Stimulated activated naive CD8-positive, alpha-beta T cell treated with anti-CD3 and anti-CD28 coated beads, Interleukin-15, Interleukin-2, amounts not matched to agents 100 ng/mL and 50 ng/mL, for 24 hours (primary cell): Measurements from ENCODE around the gene CCDC38.
"Not testable (repeated sequence)": the region's sequence is repeated elsewhere in the genome, so short reads cannot be mapped to it uniquely, and the experiment has no call there.

Experiments
- H3K27ac Mint-ChIP-seq: one replicate; pipeline ENCODE4 v1.8.0; 2021; ENCODE audit warnings: mild to moderate bottlenecking, mixed read lengths
- H3K27me3 Mint-ChIP-seq: one replicate; pipeline ENCODE4 v1.8.0; 2021; ENCODE audit warnings: mixed read lengths
- H3K36me3 Mint-ChIP-seq: one replicate; pipeline ENCODE4 v1.8.0; 2021; ENCODE audit warnings: low read depth, mixed read lengths
- H3K4me1 Mint-ChIP-seq: one replicate; pipeline ENCODE4 v1.8.0; 2021; ENCODE audit warnings: low read depth, mixed read lengths
- H3K4me3 Mint-ChIP-seq: one replicate; pipeline ENCODE4 v1.8.0; 2021; ENCODE audit warnings: mild to moderate bottlenecking, mixed read lengths
- H3K9me3 Mint-ChIP-seq: one replicate; pipeline ENCODE4 v1.8.0; 2021; ENCODE audit warnings: mixed read lengths

Gene CCDC38

DNA sequence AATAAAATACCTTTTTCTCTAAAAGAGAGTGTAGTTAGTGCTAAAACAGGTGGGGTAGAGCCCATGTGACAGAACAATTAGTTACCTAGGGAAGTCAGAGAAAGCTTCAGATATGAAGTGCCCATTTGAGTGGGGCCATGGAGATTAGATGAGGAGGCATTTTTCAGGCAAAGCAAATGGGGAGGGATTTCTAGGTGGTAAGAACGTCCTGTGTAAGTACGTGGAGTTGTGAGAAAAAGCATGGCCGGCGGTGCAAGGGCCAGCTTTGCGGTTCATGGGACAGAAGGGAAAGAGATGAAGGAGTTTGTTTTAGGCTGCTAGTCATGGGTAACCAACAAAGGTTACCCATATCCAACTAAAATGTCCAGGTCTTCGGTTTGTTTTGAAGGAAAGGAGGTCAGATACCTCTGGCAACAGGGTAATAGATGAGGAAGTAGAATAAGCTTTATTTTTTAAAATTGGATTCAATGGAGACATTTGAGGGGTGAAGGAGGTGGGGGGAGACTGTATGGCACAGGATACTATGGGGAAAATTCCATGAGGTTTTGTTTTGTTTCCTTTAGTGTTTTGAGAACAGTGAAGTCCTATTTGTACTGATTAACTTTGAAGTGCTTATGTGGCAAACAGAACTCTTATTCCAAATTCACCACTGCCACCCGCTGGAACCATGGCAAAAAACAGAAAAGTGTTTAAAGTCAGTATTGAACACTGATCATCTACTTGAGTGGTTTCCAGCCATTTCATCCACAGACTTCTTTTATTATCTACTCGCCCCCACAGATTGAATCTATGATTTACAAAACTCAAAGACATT, 93.6 kb downstream of the CCDC38 start:
- Mint-ChIP-seq H3K4me1 (no peaks in the 10 kb centered on the region), H3K36me3 (no peaks in the 10 kb centered on the region), H3K27me3 (peaks cover 13% of the 10 kb centered on the region), H3K4me3 (no peak overlapping the region), H3K9me3 (no peaks in the 10 kb centered on the region), H3K27ac (no peak overlapping the region)

DNA sequence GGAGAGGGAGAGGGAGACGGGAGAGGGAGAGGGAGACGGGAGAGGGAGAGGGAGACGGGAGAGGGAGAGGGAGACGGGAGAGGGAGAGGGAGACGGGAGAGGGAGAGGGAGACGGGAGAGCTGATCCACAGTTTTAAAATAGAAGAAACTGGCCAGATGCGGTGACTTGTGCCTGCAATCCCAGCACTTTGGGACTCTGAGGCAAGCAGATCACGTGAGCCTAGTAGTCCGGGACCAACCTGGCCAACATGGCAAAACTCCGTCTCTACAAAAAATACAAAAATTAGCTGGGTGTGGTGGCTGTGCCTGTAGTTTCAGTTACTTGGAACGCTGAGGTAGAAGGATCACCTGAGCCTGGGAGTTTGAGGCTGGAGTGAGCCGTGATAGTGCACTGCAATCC, 100.0 kb downstream of the CCDC38 start:
- H3K27ac Mint-ChIP-seq, H3K9me3 Mint-ChIP-seq, H3K4me3 Mint-ChIP-seq, H3K4me1 Mint-ChIP-seq, H3K36me3 Mint-ChIP-seq: not testable (repeated sequence)
- H3K27me3 Mint-ChIP-seq, result peaks cover 30% of the 10 kb centered on the region

DNA sequence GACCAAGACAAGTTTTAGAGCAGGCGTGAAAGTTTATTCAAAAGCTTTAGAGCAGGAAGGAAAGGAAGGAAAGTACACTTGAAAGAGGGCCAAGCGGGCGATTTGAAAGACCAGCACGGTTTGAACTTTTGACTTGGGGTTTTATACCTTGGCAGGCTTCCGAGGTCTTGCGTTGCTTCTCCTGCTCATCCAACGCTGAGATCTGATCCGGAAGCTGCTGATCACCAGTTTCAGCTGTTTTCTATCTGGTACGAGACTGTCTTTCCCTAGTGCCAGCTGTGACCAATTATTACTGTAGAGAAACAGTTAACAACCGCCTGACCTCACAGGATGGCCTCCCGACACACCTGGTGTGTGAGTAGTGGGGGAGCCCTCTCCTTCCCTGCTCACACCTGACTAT, 104.3 kb downstream of the CCDC38 start:
- no peak overlapping the region for H3K4me3 Mint-ChIP-seq
- no peaks in the 10 kb centered on the region for H3K36me3 Mint-ChIP-seq
- peaks cover 6% of the 10 kb centered on the region for H3K4me1 Mint-ChIP-seq
- no peaks in the 10 kb centered on the region for H3K9me3 Mint-ChIP-seq
- H3K27me3 Mint-ChIP-seq, result peaks cover 27% of the 10 kb centered on the region
- no peak overlapping the region for H3K27ac Mint-ChIP-seq

DNA sequence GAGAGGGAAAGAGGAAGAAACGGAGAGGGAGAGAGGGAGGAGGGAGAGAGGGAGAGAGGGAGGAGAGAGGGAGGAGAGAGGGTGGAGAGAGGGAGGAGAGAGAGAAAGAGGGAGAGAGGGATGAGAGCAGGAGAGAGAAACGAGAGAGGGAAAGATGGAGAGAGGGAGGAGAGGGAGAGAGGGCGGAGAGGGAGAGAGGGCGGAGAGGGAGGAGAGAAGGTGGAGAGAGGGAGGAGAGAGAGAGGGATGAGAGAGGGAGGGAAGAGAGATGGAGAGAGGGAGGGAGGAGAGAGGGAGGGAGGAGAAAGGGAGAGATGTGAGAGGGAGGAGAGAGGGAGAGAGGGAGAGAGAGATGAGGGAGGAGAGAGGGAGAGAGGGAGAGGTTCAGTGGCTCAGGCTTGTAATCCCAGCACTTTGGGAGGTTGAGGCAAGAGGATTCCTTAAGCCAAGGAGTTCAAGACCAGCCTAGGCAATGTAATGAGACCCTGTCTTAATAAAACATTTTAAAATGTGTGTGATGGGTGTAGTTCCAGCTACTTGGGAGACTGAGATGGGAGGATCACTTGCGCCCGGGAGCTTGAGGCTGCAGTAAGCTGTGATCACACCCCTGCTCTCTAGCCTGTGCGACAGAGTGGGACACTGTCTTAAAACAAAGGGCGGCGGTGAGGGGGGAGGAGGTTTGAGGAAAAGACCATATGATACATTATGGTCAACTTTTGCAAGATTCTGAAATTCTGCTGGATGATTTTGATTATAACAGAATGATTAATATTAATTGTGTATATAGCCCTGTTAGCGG, 105.0 kb downstream of the CCDC38 start:
- H3K9me3 Mint-ChIP-seq, result no peaks in the 10 kb centered on the region
- no peak overlapping the region for H3K4me3 Mint-ChIP-seq
- no peaks in the 10 kb centered on the region for H3K36me3 Mint-ChIP-seq
- peaks cover 6% of the 10 kb centered on the region for H3K4me1 Mint-ChIP-seq
- peaks cover 24% of the 10 kb centered on the region for H3K27me3 Mint-ChIP-seq
- no peak overlapping the region for H3K27ac Mint-ChIP-seq

DNA sequence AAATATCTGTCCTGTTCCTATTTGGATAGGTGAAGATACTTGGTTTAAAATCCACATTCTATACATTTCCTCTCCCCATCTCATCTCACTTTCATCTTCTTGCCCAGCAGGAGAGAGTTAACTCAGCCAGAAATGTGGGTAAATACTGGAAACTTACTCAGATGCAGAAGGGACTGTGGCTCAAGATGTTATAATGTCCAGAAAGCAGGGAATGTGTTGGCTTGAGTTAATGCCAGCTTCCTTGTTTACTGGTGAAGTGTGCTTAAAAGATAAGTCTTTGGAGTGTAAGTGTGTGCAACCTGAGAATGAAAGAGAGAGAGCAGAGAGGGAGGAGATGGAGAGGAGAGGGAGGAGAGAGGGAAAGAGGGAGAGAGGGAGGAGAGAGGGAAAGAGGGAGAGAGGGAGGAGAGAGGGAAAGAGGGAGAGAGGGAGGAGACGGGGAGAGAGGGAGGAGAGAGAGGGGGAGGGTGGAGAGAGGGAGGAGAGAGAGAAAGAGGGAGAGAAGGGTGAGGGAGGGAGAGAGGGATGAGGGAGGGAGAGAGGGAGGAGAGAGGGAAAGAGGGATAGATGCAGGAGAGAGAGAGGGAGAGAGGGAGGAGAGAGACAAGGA, 105.7 kb downstream of the CCDC38 start:
- H3K36me3 Mint-ChIP-seq, result no peaks in the 10 kb centered on the region
- no peaks in the 10 kb centered on the region for H3K9me3 Mint-ChIP-seq
- peaks cover 6% of the 10 kb centered on the region for H3K4me1 Mint-ChIP-seq
- no peak overlapping the region for H3K4me3 Mint-ChIP-seq
- peaks cover 29% of the 10 kb centered on the region for H3K27me3 Mint-ChIP-seq
- no peak overlapping the region for H3K27ac Mint-ChIP-seq

DNA sequence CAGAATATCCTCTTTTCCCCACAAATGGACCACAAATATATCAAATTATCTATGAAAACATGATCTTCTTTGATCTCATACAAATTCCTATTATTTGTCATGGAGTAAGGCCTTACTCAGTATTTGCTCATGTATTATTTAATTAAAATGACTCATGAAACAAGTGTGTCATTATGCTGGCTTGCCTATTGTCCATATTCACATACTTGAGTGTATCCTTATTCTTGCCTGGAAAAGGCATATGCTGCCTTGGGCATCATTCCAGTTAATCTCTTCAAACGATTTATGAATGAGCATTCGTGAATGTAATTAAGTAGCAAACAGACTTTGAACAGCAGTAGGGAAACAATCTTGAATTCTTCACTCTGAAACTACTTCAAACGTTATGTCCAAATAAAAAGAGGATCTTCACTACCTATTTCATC, 106.2 kb downstream of the CCDC38 start:
- H3K9me3 Mint-ChIP-seq, result no peaks in the 10 kb centered on the region
- no peak overlapping the region for H3K4me3 Mint-ChIP-seq
- no peak overlapping the region for H3K27ac Mint-ChIP-seq
- peaks cover 29% of the 10 kb centered on the region for H3K27me3 Mint-ChIP-seq
- peaks cover 6% of the 10 kb centered on the region for H3K4me1 Mint-ChIP-seq
- H3K36me3 Mint-ChIP-seq, result no peaks in the 10 kb centered on the region

DNA sequence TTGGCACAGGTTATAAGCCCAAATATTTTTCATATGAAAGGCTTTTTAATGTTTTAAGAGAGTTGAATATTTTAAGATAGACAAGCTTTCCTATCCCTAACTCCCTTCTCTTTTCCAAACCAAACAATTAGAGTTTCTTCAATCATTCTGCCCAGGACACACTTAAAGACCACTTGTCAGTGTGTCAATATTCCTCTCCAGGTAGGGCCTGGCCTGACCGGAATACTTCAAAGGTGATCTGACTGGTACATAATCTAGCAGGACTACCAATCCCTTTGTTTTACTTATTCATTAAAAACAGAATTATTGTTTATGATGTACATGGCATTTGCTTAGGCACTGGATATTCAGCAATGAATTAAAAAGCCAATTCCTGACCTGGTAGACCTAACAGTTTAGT, 107.8 kb downstream of the CCDC38 start:
- H3K4me3 Mint-ChIP-seq, result no peak overlapping the region
- no peaks in the 10 kb centered on the region for H3K36me3 Mint-ChIP-seq
- H3K9me3 Mint-ChIP-seq, result no peaks in the 10 kb centered on the region
- H3K4me1 Mint-ChIP-seq, result peaks cover 6% of the 10 kb centered on the region
- H3K27ac Mint-ChIP-seq, result no peak overlapping the region
- peaks cover 41% of the 10 kb centered on the region for H3K27me3 Mint-ChIP-seq

- H3K4me1 Mint-ChIP-seq, result no peaks in the 10 kb centered on the region
- peaks cover 43% of the 10 kb centered on the region for H3K27me3 Mint-ChIP-seq
- no peaks in the 10 kb centered on the region for H3K9me3 Mint-ChIP-seq
- no peak overlapping the region for H3K4me3 Mint-ChIP-seq
- no peaks in the 10 kb centered on the region for H3K36me3 Mint-ChIP-seq
- H3K27ac Mint-ChIP-seq, result no peak overlapping the region
These were observed 111.9 kb downstream of the CCDC38 start for GRCh38 chr12:95830335-95831089.

DNA sequence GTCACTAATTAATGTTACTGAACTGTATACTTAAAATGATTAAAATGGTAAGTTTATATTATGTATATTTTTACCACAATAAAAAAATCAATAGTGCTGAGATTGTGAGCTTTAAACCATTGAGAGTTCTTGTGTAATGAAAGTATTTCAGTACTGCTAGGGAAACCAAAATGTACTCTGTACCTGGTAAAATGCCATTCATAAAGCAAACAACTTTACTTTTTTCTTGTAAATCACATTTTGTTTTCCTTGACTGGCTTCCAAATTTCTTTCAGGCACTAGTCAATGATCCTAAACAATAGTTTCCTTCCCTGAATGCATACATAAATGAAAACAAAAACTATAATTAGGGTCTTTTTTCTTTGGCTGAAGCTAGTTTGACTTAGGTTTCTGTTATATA, 113.0 kb downstream of the CCDC38 start:
- no peak overlapping the region for H3K4me3 Mint-ChIP-seq
- no peaks in the 10 kb centered on the region for H3K36me3 Mint-ChIP-seq
- H3K4me1 Mint-ChIP-seq, result no peaks in the 10 kb centered on the region
- H3K9me3 Mint-ChIP-seq, result no peaks in the 10 kb centered on the region
- H3K27ac Mint-ChIP-seq, result no peak overlapping the region
- peaks cover 40% of the 10 kb centered on the region for H3K27me3 Mint-ChIP-seq

DNA sequence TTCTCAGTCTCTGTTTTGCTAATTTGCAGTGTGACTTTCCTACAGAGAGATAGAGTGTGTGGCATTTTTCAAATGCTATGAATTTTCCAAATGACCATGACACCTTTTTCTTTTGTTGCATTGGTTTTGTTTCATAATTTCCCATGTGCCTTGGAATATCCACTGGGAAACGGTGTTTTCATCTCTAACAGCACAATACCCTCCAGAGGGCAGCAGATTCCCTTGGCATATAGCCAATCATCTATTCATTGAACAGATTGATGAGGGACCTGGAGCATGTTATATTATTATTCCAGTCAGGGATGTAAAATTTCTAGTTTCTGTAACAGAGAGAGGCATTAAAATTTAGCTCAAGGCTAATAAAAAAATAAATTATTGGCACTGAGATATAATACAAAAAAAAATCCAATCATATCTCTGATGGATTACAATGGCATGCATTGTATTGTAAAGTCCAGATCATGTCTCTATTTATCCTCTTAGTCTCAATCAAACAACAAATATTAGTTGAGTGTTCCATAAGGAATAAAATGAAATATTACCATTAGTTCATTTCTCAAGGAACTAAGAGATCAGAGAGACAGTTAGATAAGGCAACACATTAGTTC, 122.2 kb downstream of the CCDC38 start:
- Mint-ChIP-seq H3K4me1 (no peaks in the 10 kb centered on the region), H3K27ac (no peak overlapping the region), H3K9me3 (no peaks in the 10 kb centered on the region), H3K27me3 (peaks cover 23% of the 10 kb centered on the region), H3K4me3 (no peak overlapping the region), H3K36me3 (no peaks in the 10 kb centered on the region)
